HG02885 (cell line): ENCODE results near the gene ZSWIM2.
A peak's percentile ranks its signal among the peaks of the same experiment; 100 is the strongest.
"Not testable (repeated sequence)": the region's sequence is repeated elsewhere in the genome, so short reads cannot be mapped to it uniquely, and the experiment has no call there.

ENCODE experiments used
- ATAC-seq: cut with Tn5 transposase; IDR thresholded peaks from one replicate; pipeline ENCODE4 v1.9.1; 2021; ENCODE audit warnings: mild to moderate bottlenecking; ENCODE audit not compliant: unreplicated experiment, poor library complexity

ZSWIM2 gene

GRCh38 chr2:186848873-186849578, at the start of gene ZSWIM2:
Gene ZSWIM2 (minus strand): TSS chr2:186849170. CDS start chr2:186849130, 40 bp downstream.
- peak; percentile 66 for ATAC-seq

- ATAC-seq = not testable (repeated sequence)
Observed at GRCh38 chr2:186896220-186896619, 47.2 kb upstream of the ZSWIM2 start.

GRCh38 chr2:186895451-186895850, 46.5 kb upstream of the ZSWIM2 start:
- no peak for ATAC-seq

- no peak for ATAC-seq
Observed at GRCh38 chr2:186894478-186894877, 45.5 kb upstream of the ZSWIM2 start.

GRCh38 chr2:186892821-186893220, 43.9 kb upstream of the ZSWIM2 start:
- ATAC-seq = no peak

GRCh38 chr2:186891185-186891621, 42.2 kb upstream of the ZSWIM2 start:
- no peak for ATAC-seq

GRCh38 chr2:186889101-186889879, 40.3 kb upstream of the ZSWIM2 start:
- no peak for ATAC-seq

- ATAC-seq = peak; percentile 53
Observed at GRCh38 chr2:186887107-186888090, 38.4 kb upstream of the ZSWIM2 start.

GRCh38 chr2:186884587-186884986, 35.6 kb upstream of the ZSWIM2 start:
- ATAC-seq = no peak

GRCh38 chr2:186883666-186884065, 34.7 kb upstream of the ZSWIM2 start:
- ATAC-seq = no peak

- no peak for ATAC-seq
Observed at GRCh38 chr2:186882511-186883071, 33.6 kb upstream of the ZSWIM2 start.

- ATAC-seq = no peak
Observed at GRCh38 chr2:186881660-186882059, 32.7 kb upstream of the ZSWIM2 start.

- no peak for ATAC-seq
Observed at GRCh38 chr2:186879312-186879711, 30.3 kb upstream of the ZSWIM2 start.

- ATAC-seq = no peak
Observed at GRCh38 chr2:186874713-186875112, 25.7 kb upstream of the ZSWIM2 start.

GRCh38 chr2:186871881-186872280, 22.9 kb upstream of the ZSWIM2 start:
- no peak for ATAC-seq

- ATAC-seq = no peak
Observed at GRCh38 chr2:186868344-186868743, 19.4 kb upstream of the ZSWIM2 start.

GRCh38 chr2:186862869-186863709, 14.1 kb upstream of the ZSWIM2 start:
- ATAC-seq = peak; percentile 68

GRCh38 chr2:186855216-186855615, 6.2 kb upstream of the ZSWIM2 start:
- ATAC-seq = no peak

- ATAC-seq = no peak
Observed at GRCh38 chr2:186853951-186854350, 5.0 kb upstream of the ZSWIM2 start.
